Forelimb muscle (tissue), 1 donor: ENCODE results near the gene CSF2RB. TPM values are rescaled to one million over a fixed set of nuclear protein-coding genes. Genes with fewer than 3 reads are reported as not detected.

Experiments used
- DNase-seq: peaks from one replicate; pipeline ENCODE4 v3.0.0-alpha.2; 2013; ENCODE audit warnings: low read depth
- polyA plus RNA-seq: library from polyadenylated mRNA; unstranded; fragments of 120-200 nt; gene quantifications from one replicate; pipeline ENCODE4 v1.2.1, GENCODE V29; 2013; ENCODE audit not compliant: insufficient read length

The CSF2RB gene
- polyA plus RNA-seq, 1 donor = 1.6 TPM

DNA sequence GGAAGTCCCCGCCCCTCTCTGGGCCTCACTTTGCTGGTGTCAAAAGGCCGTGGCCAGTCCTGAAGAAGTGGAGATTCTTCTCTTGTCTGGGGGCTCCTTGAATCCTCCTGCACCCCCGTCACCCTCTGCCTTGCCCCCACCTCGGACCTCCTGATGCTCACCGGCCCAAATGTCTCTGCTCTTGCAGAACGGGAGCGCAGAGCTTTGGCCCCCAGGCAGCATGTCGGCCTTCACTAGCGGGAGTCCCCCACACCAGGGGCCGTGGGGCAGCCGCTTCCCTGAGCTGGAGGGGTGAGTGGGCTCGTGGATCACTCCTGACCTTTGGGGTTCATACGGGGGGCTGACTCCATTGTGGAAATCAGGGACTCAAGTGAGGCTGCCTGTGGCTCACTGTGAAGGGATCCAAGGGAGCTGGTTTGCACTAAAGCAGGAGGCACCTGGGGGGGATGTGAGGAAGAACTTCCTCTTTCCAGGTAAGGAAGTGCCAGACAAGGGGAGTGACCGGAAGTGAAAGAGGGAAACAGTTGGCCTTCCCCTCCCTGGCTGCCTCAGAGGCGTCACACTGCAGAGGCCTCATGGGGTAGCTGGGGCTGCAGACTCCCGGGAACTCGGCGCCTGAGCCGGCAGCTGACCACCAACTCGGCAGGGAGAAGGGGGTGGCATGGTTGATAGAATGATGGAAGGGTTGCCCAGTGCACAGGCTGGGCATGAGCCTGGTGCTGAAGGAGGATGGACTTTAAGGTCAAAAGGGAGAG, 23.1 kb downstream of the CSF2RB start:
- DNase-seq = no peak

DNA sequence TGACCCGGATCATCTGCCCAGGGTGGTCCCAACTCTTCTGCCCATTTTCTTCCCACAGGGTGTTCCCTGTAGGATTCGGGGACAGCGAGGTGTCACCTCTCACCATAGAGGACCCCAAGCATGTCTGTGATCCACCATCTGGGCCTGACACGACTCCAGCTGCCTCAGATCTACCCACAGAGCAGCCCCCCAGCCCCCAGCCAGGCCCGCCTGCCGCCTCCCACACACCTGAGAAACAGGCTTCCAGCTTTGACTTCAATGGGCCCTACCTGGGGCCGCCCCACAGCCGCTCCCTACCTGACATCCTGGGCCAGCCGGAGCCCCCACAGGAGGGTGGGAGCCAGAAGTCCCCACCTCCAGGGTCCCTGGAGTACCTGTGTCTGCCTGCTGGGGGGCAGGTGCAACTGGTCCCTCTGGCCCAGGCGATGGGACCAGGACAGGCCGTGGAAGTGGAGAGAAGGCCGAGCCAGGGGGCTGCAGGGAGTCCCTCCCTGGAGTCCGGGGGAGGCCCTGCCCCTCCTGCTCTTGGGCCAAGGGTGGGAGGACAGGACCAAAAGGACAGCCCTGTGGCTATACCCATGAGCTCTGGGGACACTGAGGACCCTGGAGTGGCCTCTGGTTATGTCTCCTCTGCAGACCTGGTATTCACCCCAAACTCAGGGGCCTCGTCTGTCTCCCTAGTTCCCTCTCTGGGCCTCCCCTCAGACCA, 24.0 kb downstream of the CSF2RB start:
- DNase-seq = no peak

DNA sequence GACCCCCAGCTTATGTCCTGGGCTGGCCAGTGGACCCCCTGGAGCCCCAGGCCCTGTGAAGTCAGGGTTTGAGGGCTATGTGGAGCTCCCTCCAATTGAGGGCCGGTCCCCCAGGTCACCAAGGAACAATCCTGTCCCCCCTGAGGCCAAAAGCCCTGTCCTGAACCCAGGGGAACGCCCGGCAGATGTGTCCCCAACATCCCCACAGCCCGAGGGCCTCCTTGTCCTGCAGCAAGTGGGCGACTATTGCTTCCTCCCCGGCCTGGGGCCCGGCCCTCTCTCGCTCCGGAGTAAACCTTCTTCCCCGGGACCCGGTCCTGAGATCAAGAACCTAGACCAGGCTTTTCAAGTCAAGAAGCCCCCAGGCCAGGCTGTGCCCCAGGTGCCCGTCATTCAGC, 24.6 kb downstream of the CSF2RB start:
- no peak for DNase-seq

DNA sequence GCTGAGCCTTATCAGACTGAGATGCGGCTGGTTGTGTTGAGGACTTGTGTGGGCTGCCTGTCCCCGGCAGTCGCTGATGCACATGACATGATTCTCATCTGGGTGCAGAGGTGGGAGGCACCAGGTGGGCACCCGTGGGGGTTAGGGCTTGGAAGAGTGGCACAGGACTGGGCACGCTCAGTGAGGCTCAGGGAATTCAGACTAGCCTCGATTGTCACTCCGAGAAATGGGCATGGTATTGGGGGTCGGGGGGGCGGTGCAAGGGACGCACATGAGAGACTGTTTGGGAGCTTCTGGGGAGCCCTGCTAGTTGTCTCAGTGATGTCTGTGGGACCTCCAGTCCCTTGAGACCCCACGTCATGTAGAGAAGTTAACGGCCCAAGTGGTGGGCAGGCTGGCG, 25.5 kb downstream of the CSF2RB start:
- no peak for DNase-seq

DNA sequence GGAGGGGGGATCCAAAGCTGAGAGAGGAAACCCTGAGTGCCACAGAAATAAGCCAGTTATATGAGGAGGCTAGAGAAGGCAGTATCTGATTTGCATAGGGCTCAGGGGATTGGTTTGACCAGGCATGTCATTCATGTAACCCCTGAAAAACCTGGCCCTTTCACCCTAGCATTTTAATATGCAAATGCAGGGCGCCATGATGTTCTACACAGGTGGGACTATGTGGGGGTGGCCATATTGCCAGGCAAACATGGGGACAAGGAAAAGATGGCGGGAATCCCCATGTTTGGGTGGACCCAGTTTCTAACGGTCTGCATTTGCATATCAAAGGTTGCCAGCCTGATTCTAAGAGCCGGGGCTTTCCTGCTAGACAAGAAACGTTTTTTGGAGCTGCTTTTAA, 27.2 kb downstream of the CSF2RB start:
- no peak for DNase-seq

DNA sequence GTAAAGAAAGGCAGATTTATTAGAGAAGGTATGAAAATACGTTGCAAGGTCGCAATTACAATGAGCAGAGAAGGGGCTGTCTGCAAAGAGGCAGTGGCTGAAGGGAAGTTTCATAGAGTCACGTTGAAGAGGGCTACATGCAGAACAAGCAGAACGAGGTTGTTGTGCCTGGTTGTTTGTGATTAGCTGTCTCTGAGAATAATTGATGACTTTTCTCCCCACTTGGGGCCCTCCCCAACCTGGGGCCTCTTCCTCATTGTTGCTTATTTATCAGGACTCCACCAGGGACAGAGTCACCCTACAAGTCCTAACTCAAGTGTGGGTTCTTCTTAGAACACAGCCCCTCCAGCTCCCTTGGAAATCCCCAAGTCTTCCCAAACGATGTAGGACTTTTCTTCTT, 29.1 kb downstream of the CSF2RB start:
- DNase-seq = no peak

DNA sequence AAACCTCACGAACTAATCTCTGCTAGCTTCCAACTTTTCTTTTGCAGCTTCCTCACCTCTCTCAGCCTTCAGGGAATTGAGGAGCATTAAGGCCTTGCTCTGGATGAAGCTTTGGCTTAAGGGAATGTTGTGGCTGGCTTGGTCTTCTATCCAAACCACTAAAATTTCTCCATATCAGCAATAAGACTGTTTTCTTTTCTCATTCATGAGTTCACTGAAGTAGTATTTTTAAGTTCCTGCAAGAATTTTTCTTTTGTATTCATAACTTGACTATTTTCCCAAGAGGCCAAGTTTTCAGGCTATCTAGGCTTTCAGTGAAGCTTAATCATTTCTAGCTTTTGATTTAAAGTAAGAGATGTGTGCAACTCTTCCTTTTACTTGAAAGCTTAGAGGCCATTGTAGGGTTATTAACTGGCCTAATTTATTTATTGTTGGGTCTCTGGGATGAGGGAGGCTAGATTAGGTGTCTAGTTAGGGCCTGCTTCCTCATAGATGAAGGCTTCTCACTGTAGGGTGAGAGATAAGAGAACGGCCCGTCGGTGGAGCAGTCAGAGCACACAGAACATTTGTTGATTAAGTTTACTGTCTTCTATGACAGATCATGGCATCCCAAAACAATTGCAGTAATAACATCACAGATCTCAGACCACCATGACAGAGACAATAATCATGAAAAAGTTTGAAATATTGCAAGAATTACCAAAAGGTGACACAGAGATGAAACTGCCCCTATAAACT, 33.2 kb downstream of the CSF2RB start:
- no peak for DNase-seq

DNA sequence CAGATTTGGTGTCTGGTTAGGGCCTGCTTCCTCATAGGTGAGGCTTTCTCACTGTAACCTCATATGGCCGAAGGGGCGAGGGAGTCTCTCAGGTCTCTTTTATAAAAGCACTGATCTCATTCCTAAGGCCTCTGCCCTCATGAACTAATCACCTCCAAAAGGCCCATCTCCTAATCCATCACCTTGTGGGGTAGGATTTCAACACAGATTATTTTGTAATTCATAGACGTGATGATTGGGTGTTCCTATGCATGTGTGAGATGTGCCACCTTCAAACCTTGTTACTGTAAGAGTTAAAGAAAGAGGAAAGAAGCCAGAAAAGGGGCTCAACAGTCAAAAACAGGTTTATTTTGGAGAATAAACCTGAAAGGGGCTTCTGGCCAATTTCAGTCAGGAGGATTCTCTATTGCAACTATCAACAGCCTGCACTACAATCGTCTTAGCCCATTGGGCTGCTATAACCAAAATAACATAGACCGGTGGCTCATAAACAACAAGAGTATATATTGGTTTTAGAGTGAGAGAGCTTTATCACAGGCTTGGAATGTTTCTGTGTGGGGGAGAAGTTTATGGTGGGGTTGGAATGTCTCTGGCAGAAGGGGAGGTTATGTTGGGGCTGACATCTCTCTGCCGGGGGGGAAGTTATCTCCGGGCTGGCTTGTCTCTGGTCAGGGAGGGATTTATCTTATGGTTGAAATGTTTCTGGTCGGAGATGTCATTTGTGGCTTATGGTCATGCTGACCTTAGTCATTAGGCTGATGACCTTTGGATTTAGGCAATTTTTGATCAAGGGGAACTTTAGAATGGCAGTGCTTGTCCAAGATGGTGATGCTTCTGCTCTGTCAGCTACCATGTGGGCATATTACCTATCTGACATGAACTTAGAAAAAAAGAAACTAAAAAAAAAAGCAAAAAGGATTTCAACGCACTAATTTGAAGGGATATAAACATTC, 35.1 kb downstream of the CSF2RB start:
- DNase-seq = no peak

DNA sequence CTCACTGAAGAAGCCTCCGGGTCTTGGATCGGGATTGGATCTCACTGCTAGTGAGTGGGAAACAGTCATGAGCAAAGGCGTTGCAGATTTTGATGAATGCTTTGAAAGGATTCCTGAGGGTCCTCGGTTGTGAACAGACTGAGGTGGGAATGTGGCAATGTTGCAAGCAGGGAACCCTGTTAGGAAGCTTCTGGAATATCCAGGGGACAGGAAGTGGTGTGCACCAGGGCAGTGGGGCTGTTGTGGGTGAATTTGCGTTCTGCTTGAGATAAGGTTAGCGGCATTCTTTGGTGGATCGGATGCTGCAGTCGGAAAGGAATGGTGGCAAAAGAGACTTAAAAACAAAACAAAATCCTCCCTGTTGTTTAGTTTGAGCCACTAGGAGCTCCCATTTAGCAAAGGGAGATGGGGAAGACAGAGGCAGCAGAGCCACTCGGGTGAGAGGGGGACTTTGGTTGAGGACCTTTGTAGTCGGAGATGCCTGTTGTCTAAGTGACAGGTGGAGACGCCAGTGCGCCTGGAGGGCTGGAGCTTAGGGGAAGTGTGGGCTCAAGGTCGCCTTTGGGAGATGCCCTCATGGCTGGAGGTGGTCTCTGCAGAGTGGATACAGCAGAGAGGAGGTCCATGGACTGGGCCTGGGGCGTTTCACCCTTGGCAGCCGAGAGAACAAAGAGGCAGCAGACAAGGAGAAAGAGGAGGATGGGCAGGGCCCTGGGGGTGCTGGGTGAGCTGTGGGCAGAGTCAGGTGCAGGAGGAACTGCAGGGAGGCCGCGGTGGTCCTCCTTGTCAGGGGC, 37.6 kb downstream of the CSF2RB start:
- DNase-seq = no peak

DNA sequence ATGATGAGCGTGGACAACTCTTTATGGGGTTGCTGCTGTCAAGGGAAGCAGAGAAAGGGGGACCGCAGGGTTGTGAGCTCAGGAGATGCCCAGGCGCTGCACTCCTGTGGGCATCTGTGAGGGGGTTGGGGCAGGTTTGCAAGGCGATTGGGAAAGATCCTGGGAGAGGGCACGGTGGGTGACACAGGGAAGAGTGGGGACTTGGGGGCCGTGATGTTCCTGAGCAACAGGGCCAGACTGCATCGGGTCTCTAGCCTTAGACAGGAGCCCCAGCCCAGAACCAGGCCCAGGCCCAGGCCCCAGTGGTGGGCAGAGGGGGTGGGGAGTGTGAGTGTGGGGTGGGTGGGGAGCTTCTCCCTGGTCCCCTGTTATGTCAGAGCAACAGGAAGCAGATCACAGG, 38.3 kb downstream of the CSF2RB start:
- DNase-seq = no peak

DNA sequence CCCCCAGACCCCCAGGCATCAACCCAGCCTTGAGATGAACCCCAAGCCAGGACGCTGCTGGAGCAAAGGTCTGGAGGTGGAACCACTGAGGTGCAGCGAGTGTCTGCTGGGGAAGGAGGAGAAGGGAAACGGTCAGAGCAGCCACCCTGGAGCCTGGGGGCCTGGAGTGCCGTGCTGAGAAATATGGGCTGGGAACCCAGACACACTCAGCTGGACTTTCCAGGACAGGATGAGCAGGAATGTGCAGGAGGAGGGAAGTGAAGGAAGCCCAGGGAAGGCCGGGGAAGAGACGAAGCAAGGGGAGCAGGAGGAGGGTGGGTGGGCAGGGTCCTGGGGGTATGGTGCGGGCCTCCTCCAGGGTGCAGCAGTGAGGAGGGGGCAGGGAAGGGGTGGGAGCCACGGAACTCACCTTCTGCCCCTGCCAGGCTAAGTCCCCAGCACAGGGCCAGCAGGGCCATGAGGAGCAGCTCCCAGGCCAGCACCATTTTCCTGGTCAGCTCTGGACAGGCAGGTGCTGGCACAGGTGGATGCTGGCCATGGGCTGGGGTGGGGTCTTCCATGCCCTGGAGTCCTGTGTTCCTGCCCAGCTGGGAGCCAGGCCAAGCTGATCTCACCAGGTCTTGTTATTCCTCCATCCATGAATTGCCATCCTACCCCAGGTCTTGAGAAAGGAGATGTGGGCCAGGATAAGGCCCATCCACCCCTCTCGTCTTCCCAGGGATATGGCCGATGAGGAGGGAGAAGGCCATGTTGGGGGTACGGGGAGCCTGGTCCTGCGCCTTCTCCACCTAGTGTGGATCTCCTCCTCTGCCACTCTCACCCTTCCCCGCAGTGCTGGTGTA, 40.0 kb downstream of the CSF2RB start:
- DNase-seq = no peak

DNA sequence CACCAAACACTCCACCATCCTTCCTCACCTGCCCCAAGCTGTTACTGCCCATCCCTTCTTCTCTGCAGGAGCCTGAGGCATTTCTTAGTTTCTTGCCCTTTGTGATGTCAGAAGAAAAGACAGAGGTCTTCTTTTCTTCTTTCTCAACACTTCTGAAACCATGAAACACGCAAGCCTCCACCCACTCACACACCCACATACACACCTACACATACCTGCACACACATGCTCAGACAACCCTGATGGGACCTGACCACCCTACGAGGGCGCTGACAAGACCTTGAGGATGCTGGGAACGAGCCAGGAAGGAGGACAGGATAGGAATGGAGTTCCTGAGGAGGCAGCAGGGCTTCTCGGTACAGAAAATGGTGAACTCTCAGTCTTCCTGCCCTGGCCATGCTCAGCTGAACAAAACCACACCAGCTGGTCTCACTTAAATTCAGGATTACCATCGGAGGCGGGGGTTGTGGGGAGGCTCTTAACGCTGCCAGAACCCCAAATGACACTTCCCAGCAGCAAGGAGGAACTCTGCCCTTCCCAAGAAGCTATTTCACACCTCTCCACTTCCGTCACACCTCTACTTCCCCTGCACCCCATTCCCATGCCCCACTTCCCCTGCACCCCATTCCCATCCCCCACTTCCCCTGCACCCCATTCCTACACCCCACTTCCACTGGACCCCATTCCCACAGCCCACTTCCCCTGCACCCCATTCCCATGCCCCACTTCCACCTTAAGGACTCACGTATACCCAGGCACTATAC, 41.0 kb downstream of the CSF2RB start:
- DNase-seq = no peak

DNA sequence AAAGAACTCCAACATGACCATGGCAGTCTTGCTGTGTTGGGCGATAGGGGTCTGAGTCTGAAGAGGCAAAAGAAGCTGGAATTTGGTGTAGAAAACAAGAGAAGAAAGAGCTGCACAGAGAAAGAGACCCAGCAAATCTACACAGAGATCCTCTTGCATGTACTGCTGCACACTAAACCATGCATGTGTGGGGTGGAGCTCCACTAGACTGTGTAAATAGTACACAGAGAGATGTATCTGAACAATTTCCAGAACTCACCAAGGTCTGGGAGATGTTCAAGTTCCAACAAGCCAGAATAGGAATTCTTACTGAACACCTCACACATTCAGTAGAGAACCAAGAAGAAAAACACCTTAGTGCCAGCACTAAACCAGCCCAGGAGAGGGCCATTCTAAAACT, 42.3 kb downstream of the CSF2RB start:
- DNase-seq = no peak

DNA sequence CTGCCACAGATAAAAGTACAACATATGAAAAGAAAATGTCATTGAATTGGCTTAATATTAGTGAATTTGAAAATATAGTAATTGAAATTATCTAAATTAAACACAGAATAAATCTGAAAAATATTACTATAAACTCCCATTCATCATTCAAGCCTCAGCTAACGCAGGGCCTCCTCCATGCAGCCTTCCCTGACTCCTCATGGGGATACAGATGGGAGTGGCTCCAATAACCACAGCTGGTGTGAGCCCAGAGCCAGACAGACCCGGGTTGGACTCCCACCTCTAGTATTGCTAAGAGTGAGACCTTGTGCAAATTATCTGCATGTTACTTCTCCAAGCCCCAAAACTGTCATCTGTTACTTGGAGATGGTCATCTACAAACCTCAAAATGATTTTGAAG, 44.9 kb downstream of the CSF2RB start:
- no peak for DNase-seq

DNA sequence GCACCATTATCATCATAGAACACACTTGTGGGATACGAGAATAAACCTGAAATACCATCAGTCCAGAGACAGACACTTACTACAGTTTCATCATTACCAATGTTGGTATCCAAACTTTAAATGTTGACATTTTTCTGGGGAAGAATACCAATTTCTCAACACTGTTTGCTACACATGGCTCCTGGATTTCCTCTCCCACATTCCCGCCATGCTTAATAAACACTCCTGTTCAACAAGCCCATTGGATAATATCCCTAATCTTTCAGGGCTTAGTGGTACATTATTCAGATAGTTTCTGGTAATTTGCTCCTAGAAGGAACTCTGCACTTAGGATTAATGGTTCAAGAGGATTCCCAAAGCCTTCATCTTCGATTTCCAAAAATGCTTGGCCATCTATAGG, 48.2 kb downstream of the CSF2RB start:
- DNase-seq = no peak

DNA sequence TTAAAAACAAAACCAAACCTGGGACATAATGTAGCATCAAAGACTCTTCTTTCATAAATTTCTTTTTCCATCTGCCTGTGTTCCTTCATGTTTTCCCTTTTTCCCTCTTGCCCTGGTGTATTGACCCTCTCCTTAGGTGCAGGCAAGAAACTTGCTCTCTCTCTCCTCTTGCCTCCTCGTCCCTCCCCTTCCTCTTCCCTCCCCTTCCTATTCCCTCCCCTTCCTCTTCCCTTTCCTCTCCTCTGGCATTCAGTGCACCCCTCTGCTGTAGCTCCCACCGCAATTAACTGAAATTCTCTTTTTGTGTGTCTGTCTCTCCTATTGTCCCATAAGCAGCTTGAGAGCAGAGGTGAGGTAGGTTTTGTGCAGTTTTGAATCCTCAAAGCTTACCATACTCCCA, 49.9 kb downstream of the CSF2RB start:
- DNase-seq = no peak

DNA sequence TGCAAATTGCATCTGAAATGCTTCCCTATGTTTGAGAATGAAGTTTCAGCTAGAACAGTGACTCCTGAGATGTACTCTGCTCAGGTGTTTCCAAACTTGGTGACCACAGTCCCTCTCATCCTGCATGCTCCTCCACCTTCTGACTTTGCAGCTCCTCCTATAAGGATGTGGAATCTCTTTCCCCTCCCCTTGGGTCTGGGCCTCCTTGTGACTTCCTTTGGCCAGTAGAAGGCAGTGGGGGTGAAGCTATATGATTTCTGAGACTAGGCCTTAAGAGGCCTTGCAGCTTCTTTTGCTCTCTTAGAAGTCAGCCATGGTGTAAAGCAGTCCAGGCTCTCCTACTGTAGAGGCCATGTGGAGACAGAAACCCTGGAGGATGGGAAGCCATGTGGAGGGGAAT, 50.7 kb downstream of the CSF2RB start:
- no peak for DNase-seq

DNA sequence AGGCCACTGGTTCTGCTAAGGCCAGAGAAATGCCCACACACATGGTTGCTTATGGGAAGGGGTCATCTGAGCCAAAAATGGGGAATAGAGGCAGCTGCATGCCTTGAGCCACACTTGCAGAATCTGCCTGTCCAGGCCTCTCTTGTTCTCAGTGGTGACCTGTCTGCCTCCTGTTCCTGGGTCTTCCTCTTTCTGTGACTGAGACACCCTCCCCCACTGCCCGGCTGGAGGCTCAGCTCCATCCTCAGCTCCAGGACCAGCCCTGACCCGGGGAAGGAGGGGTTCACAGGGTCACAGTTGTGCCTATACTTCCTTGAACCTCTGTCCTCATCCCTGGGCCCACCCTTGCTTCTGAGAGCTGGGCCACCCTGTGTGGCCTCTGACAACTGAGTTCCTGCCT, 52.3 kb downstream of the CSF2RB start:
- DNase-seq = no peak

DNA sequence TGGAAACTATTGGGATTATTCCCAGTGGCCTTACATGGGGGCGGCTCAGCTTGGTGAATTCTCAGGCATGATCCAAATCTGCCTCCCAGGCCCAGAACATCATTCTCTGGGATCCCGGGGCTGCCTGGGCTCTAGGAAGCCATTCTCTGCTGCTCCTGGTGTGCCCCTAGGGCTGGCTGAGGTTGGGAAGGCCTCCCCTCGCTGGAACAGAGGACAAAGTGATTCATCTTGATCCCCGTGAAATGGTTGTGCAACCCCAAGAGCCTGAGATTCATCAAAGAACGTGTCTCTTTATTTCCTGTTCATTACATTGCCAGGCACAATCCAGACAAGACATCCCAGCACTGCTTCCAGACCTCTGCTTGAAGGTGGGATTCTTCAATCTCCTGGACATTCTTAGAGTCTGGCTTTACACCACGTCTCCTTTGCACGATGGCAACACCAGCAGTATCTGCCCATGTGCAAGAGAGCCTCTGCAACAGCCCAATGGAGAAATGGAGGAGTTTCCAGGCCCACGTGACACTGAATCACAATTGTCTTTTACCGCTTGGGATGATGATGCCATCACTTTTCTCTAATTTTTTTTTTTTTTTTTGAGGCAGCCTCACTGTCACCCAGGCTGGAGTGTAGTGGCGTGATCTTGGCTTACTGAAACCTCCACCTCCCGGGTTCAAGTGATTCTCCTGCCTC, 53.6 kb downstream of the CSF2RB start:
- DNase-seq = no peak
